Measurements from ENCODE around the gene TGFBRAP1.

- no peak for TF ChIP-seq CTCF (IDR thresholded peaks at IDR 0.05)
- no peak for TF ChIP-seq EP300 (IDR thresholded peaks at IDR 0.05)
- TF ChIP-seq POLR2A (IDR thresholded peaks at IDR 0.05): no peak
Observed at GRCh38 chr2:105336786-105337121, 7.2 kb upstream of the TGFBRAP1 start.

Data from tibial nerve (tissue), 4 donors.